GM10248 (cell line): ENCODE measurements around the gene ANKRD65.

ENCODE experiments used
- CTCF ChIA-PET: fragments of 300-600 bp; sonication (Branson Sonifier 250); formaldehyde crosslinking; extraction: SDS; loops from one replicate; lab custom pipeline; 2021; ENCODE audit warnings: antibody characterized with exemption; lab: Yijun Ruan, JAX
- POLR2A ChIA-PET: fragments of 350-650 bp; sonication (Branson Sonifier 250); formaldehyde crosslinking; extraction: SDS; loops from one replicate; lab custom pipeline; 2020; ENCODE audit warnings: antibody characterized with exemption; lab: Yijun Ruan, JAX
- DNase-seq: peaks from one replicate; pipeline ENCODE4 v3.0.0; 2012; ENCODE audit errors: extremely low spot score
- CTCF ChIP-seq: IDR thresholded peaks from 2 replicates; pipeline ENCODE4 v1.5.1; 2012; ENCODE audit warnings: mild to moderate bottlenecking, low read depth; ENCODE audit errors: extremely low read depth, missing control alignments, control extremely low read depth

ANKRD65 gene

GRCh38 chr1:1376551-1377226 lies 44.4 kb downstream of the ANKRD65 start:
- TF ChIP-seq CTCF: no peak
- ChIA-PET POLR2A (interaction anchor here (0.5 to 1.2 kb wide), 4 partner anchors 9 to 24 kb away, joined by 3 to 7 read pairs (median 6); no protein-coding TSS in a partner anchor), CTCF (interaction anchor here (3.7 kb wide), 1 partner anchor 23 kb away, joined by 20 read pairs; the partner anchor contains the start of gene CCNL2)
- DNase-seq: no peak

- CTCF ChIA-PET: interaction anchor here (0.8 to 3.7 kb wide), 5 partner anchors 11 to 65 kb away, joined by 3 to 20 read pairs (median 4); partner anchors contain the start of genes CCNL2 and MRPL20
- peak; percentile 41 for TF ChIP-seq CTCF
- POLR2A ChIA-PET: interaction anchor here (0.6 to 1.2 kb wide), 4 partner anchors 24 to 144 kb away, joined by 3 to 5 read pairs (median 4); partner anchors contain the start of genes CCNL2 and SDF4
- peak; percentile 99 for DNase-seq
Measured at GRCh38 chr1:1374929-1375662, 46.0 kb downstream of the ANKRD65 start, which contains the start of gene AURKAIP1. Gene AURKAIP1, minus strand, starts transcription at chr1:1375207. Its CDS starts 451 bp downstream, at chr1:1374756.

GRCh38 chr1:1374589-1374928 lies 46.5 kb downstream of the ANKRD65 start:
- DNase-seq: no peak
- CTCF ChIA-PET: interaction anchor here (1.0 to 3.7 kb wide), 3 partner anchors 17 to 65 kb away, joined by 3 to 20 read pairs (median 6); partner anchors contain the start of gene CCNL2
- TF ChIP-seq CTCF: no peak
- POLR2A ChIA-PET: interaction anchor here (1.2 kb wide), 1 partner anchor 25 kb away, joined by 5 read pairs; the partner anchor contains the start of gene CCNL2

GRCh38 chr1:1373815-1374588 lies 47.1 kb downstream of the ANKRD65 start:
- no peak for DNase-seq
- ChIA-PET CTCF (interaction anchor here (0.7 to 3.7 kb wide), 5 partner anchors 17 to 64 kb away, joined by 3 to 20 read pairs (median 4); partner anchors contain the start of gene CCNL2), POLR2A (no interaction called here)
- TF ChIP-seq CTCF: no peak

DNA sequence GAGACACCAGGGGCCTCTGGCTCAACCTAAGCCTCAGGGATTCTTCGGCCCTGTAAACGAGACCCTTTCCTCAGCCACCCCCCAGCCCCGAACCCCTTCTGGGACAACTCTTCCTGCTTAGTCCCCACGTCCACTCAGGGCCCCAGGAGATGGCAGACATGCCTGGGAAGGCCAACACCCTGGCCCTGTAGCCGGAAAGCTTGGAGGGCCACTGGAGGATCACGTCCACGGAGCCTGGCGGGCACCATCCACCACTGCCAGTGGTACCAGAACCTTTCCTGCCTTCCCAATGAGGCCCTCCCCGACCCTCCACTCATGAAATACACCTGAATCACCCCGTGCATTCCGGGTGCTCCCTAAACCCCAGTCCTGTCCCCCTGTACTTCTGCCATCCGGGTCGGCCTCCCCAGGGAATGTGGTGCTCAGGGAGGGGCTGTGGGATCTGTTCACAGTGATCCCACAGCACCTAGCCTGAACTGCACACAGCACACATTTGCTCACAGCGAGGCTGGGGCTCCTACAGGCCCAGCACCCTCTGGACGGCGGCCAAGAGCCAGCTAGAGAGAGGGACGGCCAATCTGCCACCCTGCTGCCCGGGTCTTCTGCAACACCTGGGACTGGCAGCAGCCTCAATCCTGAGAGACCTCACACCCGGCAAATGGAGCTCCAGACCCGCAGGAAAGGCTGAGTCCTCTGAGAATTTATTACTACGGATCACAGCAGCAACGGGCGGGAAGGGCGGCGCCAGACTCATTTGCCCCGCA lies 47.8 kb downstream of the ANKRD65 start:
- DNase-seq: no peak
- ChIA-PET CTCF (interaction anchor here (0.7 to 4.0 kb wide), 14 partner anchors 10 to 132 kb away, joined by 3 to 29 read pairs (median 6); partner anchors contain the start of gene CCNL2), POLR2A (no interaction called here)
- no peak for TF ChIP-seq CTCF
